IMR-90 (cell line): ENCODE results near the gene FARP1. TPM values are rescaled to one million over a fixed set of nuclear protein-coding genes. Genes with fewer than 3 reads are reported as not detected.

ENCODE experiments used
- ATAC-seq: fragments of 200-7000 bp; cut with Tn5 transposase; 2 replicates; pipeline ENCODE4 v1.9.1; 2020; ENCODE audit warnings: low read depth, mild to moderate bottlenecking, moderate library complexity
- BruUV-seq: library from RNA; stranded (reverse); fragments of 400-500 nt; replicated peaks from 2 replicates; lab custom pipeline; 2021; lab: Mats Ljungman, UMichigan
- CTCF ChIA-PET: fragments of 300-600 bp; formaldehyde crosslinking; extraction: SDS; loops from one replicate; lab custom pipeline; 2021; ENCODE audit warnings: antibody characterized with exemption; lab: Yijun Ruan, JAX
- POLR2A ChIA-PET: fragments of 300-600 bp; sonication (Branson Sonifier 250); formaldehyde crosslinking; loops from one replicate; lab custom pipeline; 2022; ENCODE audit warnings: antibody characterized with exemption; ENCODE audit not compliant: unreplicated experiment; lab: Charles Lee
- DNase-seq: peaks from one replicate; pipeline ENCODE4 v3.0.0; 2013
- H2AFZ ChIP-seq: replicated peaks from 2 replicates; pipeline ENCODE3; 2013; ENCODE audit warnings: low read length, mild to moderate bottlenecking; ENCODE audit not compliant: poor library complexity
- H2AK5ac ChIP-seq: 2 replicates; pipeline ENCODE4 v1.6.1; 2013; ENCODE audit warnings: low read depth, low read length, inconsistent platforms
- H2AK9ac ChIP-seq: replicated peaks from 2 replicates; pipeline ENCODE3; 2013; ENCODE audit warnings: mild to moderate bottlenecking, low read depth, low read length, moderate library complexity; ENCODE audit not compliant: poor library complexity
- H2BK120ac ChIP-seq: 2 replicates; pipeline ENCODE4 v1.6.1; 2013; ENCODE audit warnings: low read depth, low read length, inconsistent platforms
- H2BK15ac ChIP-seq: 3 replicates; pipeline ENCODE4 v1.6.1; 2013; ENCODE audit warnings: low read depth, low read length, inconsistent platforms
- H2BK20ac ChIP-seq: 2 replicates; pipeline ENCODE4 v1.6.1; 2013; ENCODE audit warnings: low read depth, mild to moderate bottlenecking, inconsistent platforms, low read length, moderate library complexity
- H2BK5ac ChIP-seq: 2 replicates; pipeline ENCODE4 v1.6.1; 2013; ENCODE audit warnings: mild to moderate bottlenecking, low read depth, low read length, inconsistent platforms; ENCODE audit not compliant: poor library complexity, severe bottlenecking
- H3K14ac ChIP-seq: replicated peaks from 2 replicates; pipeline ENCODE4 v1.6.1; 2013; ENCODE audit warnings: low read depth, low read length, inconsistent platforms
- H3K18ac ChIP-seq: 2 replicates; pipeline ENCODE4 v1.6.1; 2013; ENCODE audit warnings: low read depth, low read length, control low read depth
- H3K23ac ChIP-seq: 2 replicates; pipeline ENCODE4 v1.6.1; 2013; ENCODE audit warnings: low read depth, low read length, inconsistent platforms
- H3K27ac ChIP-seq: 2 replicates; pipeline ENCODE4 v1.5.1; 2013; ENCODE audit warnings: mild to moderate bottlenecking, control low read depth, low read length; ENCODE audit not compliant: insufficient read depth
- H3K27me3 ChIP-seq: 2 replicates; pipeline ENCODE4 v1.6.1; 2013; ENCODE audit warnings: low read length; ENCODE audit not compliant: control insufficient read depth, insufficient read depth
- H3K36me3 ChIP-seq: 2 replicates; pipeline ENCODE4 v1.6.1; 2013; ENCODE audit warnings: low read length, mixed read lengths; ENCODE audit not compliant: control insufficient read depth, insufficient read depth
- H3K4ac ChIP-seq: 2 replicates; pipeline ENCODE4 v1.6.1; 2013; ENCODE audit warnings: low read depth, low read length, inconsistent platforms
- H3K4me1 ChIP-seq: 2 replicates; pipeline ENCODE4 v1.6.1; 2013; ENCODE audit warnings: low read length, mixed read lengths; ENCODE audit not compliant: control insufficient read depth, insufficient read depth
- H3K4me2 ChIP-seq: 2 replicates; pipeline ENCODE4 v1.6.1; 2013; ENCODE audit warnings: low read depth, mild to moderate bottlenecking, control low read depth, low read length, moderate library complexity
- H3K4me3 ChIP-seq: 2 replicates; pipeline ENCODE4 v1.5.1; 2013; ENCODE audit warnings: low read depth, mild to moderate bottlenecking, control low read depth, low read length, moderate library complexity; ENCODE audit not compliant: insufficient read depth
- H3K56ac ChIP-seq: 2 replicates; pipeline ENCODE4 v1.6.1; 2013; ENCODE audit warnings: low read length, inconsistent platforms; ENCODE audit not compliant: insufficient read depth; ENCODE audit errors: extremely low read depth
- H3K79me1 ChIP-seq, 2 experiments: 2 replicates each; pipeline ENCODE4 v1.6.1; 2013; ENCODE audit warnings: low read length in 2 of 2, inconsistent platforms in 1 of 2, low read depth in 1 of 2
- H3K9ac ChIP-seq: 2 replicates; pipeline ENCODE4 v1.6.1; 2013; ENCODE audit warnings: low read depth, low read length, control low read depth
- H3K9me1 ChIP-seq: 2 replicates; pipeline ENCODE4 v1.6.1; 2013; ENCODE audit warnings: low read length, inconsistent platforms; ENCODE audit not compliant: insufficient read depth
- H3K9me3 ChIP-seq: 2 replicates; pipeline ENCODE4 v1.6.1; 2013; ENCODE audit warnings: low read length; ENCODE audit not compliant: control insufficient read depth, insufficient read depth
- H4K20me1 ChIP-seq: 2 replicates; pipeline ENCODE4 v1.6.1; 2013; ENCODE audit warnings: low read length, inconsistent platforms; ENCODE audit not compliant: insufficient read depth
- H4K5ac ChIP-seq: 2 replicates; pipeline ENCODE4 v1.6.1; 2013; ENCODE audit warnings: mild to moderate bottlenecking, low read depth, low read length, control low read depth
- H4K8ac ChIP-seq, 2 experiments: 2 replicates each; pipeline ENCODE4 v1.6.1; 2013; ENCODE audit warnings: low read depth in 2 of 2, low read length in 2 of 2, control low read depth in 1 of 2, inconsistent platforms in 1 of 2
- H4K91ac ChIP-seq: 2 replicates; pipeline ENCODE4 v1.6.1; 2013; ENCODE audit warnings: low read depth, low read length, inconsistent platforms; ENCODE audit not compliant: insufficient read depth
- BHLHE40 ChIP-seq: fragments of 150-350 bp; IDR thresholded peaks from 2 replicates; pipeline ENCODE4 v1.6.1; 2016; ENCODE audit warnings: mild to moderate bottlenecking, low read depth, low read length
- CEBPB ChIP-seq: IDR thresholded peaks from 2 replicates; pipeline ENCODE4 v1.6.1; 2012; ENCODE audit warnings: low read depth, low read length, improper control_type of control experiment
- CHD1 ChIP-seq: IDR thresholded peaks from 2 replicates; pipeline ENCODE4 v1.6.1; 2012; ENCODE audit warnings: low read depth, low read length, improper control_type of control experiment
- FOS ChIP-seq: fragments of 150-350 bp; IDR thresholded peaks from 2 replicates; pipeline ENCODE4 v1.6.1; 2016; ENCODE audit warnings: low read depth, low read length
- MAFK ChIP-seq: IDR thresholded peaks from 2 replicates; pipeline ENCODE4 v1.6.1; 2012; ENCODE audit warnings: low read depth, low read length, improper control_type of control experiment
- MAZ ChIP-seq: IDR thresholded peaks from 2 replicates; pipeline ENCODE4 v1.6.1; 2012; ENCODE audit warnings: low read depth, mild to moderate bottlenecking, low read length, improper control_type of control experiment, moderate library complexity, borderline replicate concordance
- MXI1 ChIP-seq: IDR thresholded peaks from 2 replicates; pipeline ENCODE4 v1.6.1; 2012; ENCODE audit warnings: low read depth, mild to moderate bottlenecking, low read length, moderate library complexity, borderline replicate concordance
- NFE2L2 ChIP-seq: fragments of 150-350 bp; IDR thresholded peaks from 2 replicates; pipeline ENCODE4 v1.6.1; 2016; ENCODE audit warnings: low read depth, mild to moderate bottlenecking, low read length
- POLR2A ChIP-seq: IDR thresholded peaks from 2 replicates; pipeline ENCODE4 v1.6.1; 2012; ENCODE audit warnings: mild to moderate bottlenecking, low read depth, low read length
- RAD21 ChIP-seq: IDR thresholded peaks from 2 replicates; pipeline ENCODE4 v1.6.1; 2012; ENCODE audit warnings: low read length, improper control_type of control experiment
- RCOR1 ChIP-seq: IDR thresholded peaks from 2 replicates; pipeline ENCODE4 v1.6.1; 2012; ENCODE audit warnings: mild to moderate bottlenecking, low read length, improper control_type of control experiment; ENCODE audit not compliant: insufficient replicate concordance
- RFX5 ChIP-seq: IDR thresholded peaks from 2 replicates; pipeline ENCODE4 v1.8.0; 2012; ENCODE audit warnings: low read depth, mild to moderate bottlenecking, low read length, moderate library complexity
- SMC3 ChIP-seq: fragments of 150-350 bp; IDR thresholded peaks from 2 replicates; pipeline ENCODE4 v1.6.1; 2016; ENCODE audit warnings: low read depth, mild to moderate bottlenecking, antibody characterized with exemption, low read length, moderate library complexity
- WGBS, 2 experiments: methylation state at CpG; one replicate each; pipeline versions ENCODE4 v1.1.5 to v1.1.7; 2013; ENCODE audit warnings: missing lambda C conversion rate in 2 of 2; ENCODE audit not compliant: insufficient read length in 1 of 2; ENCODE audit errors: extremely low coverage in 2 of 2; 5-methylcytosine and 5-hydroxymethylcytosine counted together
- dilution Hi-C: fragments of 300-500 bp; cut with HindIII; formaldehyde crosslinking; loops from one replicate; pipeline ENCODE4 v1.14.3; 2018; ENCODE audit warnings: low sequenced_read_pairs; ENCODE audit not compliant: unreplicated experiment
- in situ Hi-C: fragments of 300-500 bp; cut with MboI; formaldehyde crosslinking; loops from 3 replicates; pipeline ENCODE4 v1.14.3; 2019; ENCODE audit warnings: low sequenced_read_pairs, inconsistent platforms, mixed read lengths
- intact Hi-C: fragments of 100-400 bp; cut with micrococcal nuclease; formaldehyde crosslinking; loops from 2 replicates; pipeline ENCODE4 v1.10.0; 2022
- polyA plus RNA-seq, 3 experiments: library from polyadenylated mRNA; depleted of rRNA; stranded (reverse); fragments of >200 nt; gene quantifications; 2 replicates each; pipeline ENCODE4 v1.2.3, GENCODE V29; 2012; ENCODE audit warnings: low replicate concordance in 1 of 3
- total RNA-seq: library from RNA; depleted of rRNA; stranded (reverse); fragments of >200 nt; gene quantifications from 2 replicates; pipeline ENCODE4 v1.2.3, GENCODE V29; 2012
- TF ChIP-seq, protein P1 (sequence below): conservative IDR thresholded peaks from 2 replicates; pipeline ENCODE4 v1.5.1; 2012; ENCODE audit warnings: mild to moderate bottlenecking, low read depth, low read length, improper control_type of control experiment
- TF ChIP-seq, protein P2 (sequence below): fragments of 150-350 bp; IDR thresholded peaks from 2 replicates; pipeline ENCODE4 v1.6.1; 2017; ENCODE audit warnings: mild to moderate bottlenecking, antibody characterized with exemption, low read length, low read depth
- TF ChIP-seq, protein P3 (sequence below): fragments of 150-350 bp; IDR thresholded peaks from 2 replicates; pipeline ENCODE4 v1.6.1; 2016; ENCODE audit warnings: low read depth, mild to moderate bottlenecking, low read length, moderate library complexity, borderline replicate concordance

FARP1 gene
- total and polyA plus RNA-seq, 2 of the 4 experiments (the other 2 are of a cell fraction), result 39.6 to 57.0 TPM

DNA sequence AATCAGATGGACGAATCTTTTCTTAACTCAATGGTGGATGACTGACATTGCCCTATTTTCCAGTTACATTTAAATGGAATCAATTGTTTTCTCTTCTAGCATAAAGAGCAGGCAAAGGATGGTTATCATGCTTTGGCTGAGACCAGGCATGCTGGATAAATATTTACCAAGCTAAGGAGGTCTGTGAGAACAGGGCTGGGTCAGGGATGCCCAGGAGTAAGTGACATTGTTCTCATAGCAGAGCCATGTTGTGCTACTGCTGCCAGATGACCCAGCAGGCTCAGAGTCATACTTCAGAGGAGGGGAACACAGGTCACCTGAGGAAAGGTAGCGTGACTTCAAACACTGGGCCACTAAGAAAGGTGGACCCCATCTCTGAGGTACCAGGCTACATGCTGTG lies 150.2 kb downstream of the FARP1 start:
- peak overlapping the region; percentile 69 for H4K91ac ChIP-seq
- H2BK15ac ChIP-seq, result peak overlapping the region; percentile 34; the same call in 1 of the 3 replicates
- H2BK20ac ChIP-seq, result peak overlapping the region; percentile 73; the same call in 1 of the 2 replicates
- H3K23ac ChIP-seq, result peak overlapping the region; percentile 36; the same call in 1 of the 2 replicates
- H4K5ac ChIP-seq, result peak overlapping the region; percentile 52
- BruUV-seq, result no TSS peak
- no peak overlapping the region for H2AFZ ChIP-seq
- dilution Hi-C loops, result no loop called here
- DNase-seq (no peak), ATAC-seq (peak; percentile 10; the same call in 1 of the 2 replicates)
- no peak for TF ChIP-seq MAZ
- no peak for TF ChIP-seq RCOR1
- TF ChIP-seq POLR2A, result no peak
- no peak for TF ChIP-seq RAD21
- TF ChIP-seq BHLHE40, result no peak
- TF ChIP-seq MAFK, result no peak
- no peak for TF ChIP-seq RFX5
- TF ChIP-seq, protein P1, sequence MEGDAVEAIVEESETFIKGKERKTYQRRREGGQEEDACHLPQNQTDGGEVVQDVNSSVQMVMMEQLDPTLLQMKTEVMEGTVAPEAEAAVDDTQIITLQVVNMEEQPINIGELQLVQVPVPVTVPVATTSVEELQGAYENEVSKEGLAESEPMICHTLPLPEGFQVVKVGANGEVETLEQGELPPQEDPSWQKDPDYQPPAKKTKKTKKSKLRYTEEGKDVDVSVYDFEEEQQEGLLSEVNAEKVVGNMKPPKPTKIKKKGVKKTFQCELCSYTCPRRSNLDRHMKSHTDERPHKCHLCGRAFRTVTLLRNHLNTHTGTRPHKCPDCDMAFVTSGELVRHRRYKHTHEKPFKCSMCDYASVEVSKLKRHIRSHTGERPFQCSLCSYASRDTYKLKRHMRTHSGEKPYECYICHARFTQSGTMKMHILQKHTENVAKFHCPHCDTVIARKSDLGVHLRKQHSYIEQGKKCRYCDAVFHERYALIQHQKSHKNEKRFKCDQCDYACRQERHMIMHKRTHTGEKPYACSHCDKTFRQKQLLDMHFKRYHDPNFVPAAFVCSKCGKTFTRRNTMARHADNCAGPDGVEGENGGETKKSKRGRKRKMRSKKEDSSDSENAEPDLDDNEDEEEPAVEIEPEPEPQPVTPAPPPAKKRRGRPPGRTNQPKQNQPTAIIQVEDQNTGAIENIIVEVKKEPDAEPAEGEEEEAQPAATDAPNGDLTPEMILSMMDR, result no peak
- TF ChIP-seq, protein P2, sequence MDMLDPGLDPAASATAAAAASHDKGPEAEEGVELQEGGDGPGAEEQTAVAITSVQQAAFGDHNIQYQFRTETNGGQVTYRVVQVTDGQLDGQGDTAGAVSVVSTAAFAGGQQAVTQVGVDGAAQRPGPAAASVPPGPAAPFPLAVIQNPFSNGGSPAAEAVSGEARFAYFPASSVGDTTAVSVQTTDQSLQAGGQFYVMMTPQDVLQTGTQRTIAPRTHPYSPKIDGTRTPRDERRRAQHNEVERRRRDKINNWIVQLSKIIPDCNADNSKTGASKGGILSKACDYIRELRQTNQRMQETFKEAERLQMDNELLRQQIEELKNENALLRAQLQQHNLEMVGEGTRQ, result no peak
- no peak for TF ChIP-seq CHD1
- no peak for TF ChIP-seq NFE2L2
- no peak for TF ChIP-seq SMC3
- TF ChIP-seq CEBPB, result no peak
- TF ChIP-seq FOS, result no peak
- TF ChIP-seq, protein P3, sequence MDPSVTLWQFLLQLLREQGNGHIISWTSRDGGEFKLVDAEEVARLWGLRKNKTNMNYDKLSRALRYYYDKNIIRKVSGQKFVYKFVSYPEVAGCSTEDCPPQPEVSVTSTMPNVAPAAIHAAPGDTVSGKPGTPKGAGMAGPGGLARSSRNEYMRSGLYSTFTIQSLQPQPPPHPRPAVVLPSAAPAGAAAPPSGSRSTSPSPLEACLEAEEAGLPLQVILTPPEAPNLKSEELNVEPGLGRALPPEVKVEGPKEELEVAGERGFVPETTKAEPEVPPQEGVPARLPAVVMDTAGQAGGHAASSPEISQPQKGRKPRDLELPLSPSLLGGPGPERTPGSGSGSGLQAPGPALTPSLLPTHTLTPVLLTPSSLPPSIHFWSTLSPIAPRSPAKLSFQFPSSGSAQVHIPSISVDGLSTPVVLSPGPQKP, result no peak
- TF ChIP-seq MXI1, result no peak
- peak overlapping the region; percentile 80 for H3K4ac ChIP-seq
- peak overlapping the region; percentile 86 for H2AK5ac ChIP-seq
- H3K4me3 ChIP-seq, result no peak overlapping the region
- no peak overlapping the region for H3K9ac ChIP-seq
- intact Hi-C loops, result no loop called here
- peak overlapping the region in 1 of 2 experiments; percentile 57; a peak in 2 of 4 replicates for H4K8ac ChIP-seq
- H3K27me3 ChIP-seq, result no peaks in the 10 kb centered on the region
- H3K14ac ChIP-seq, result peak overlapping the region; percentile 63
- peak overlapping the region; percentile 18; the same call in 1 of the 2 replicates for H3K27ac ChIP-seq
- ChIA-PET POLR2A (no interaction called here), CTCF (no interaction called here)
- peak overlapping the region; percentile 17 for H2AK9ac ChIP-seq
- no CpG with 5 or more reads among the region's 2 CpGs for WGBS, 2 experiments
- H2BK5ac ChIP-seq, result peak overlapping the region; percentile 33
- in situ Hi-C loops, result no loop called here
- H3K56ac ChIP-seq, result no peak overlapping the region
- H3K4me1 ChIP-seq, result peaks cover 20% of the 10 kb centered on the region
- H2BK120ac ChIP-seq, result peak overlapping the region; percentile 42
- H3K9me3 ChIP-seq, result no peaks in the 10 kb centered on the region
- peaks cover 57 to 92% of the 10 kb centered on the region in 2 experiments for H3K79me1 ChIP-seq
- peaks cover 4% of the 10 kb centered on the region; the same call in 1 of the 2 replicates for H4K20me1 ChIP-seq
- no peak overlapping the region for H3K4me2 ChIP-seq
- peak overlapping the region; percentile 27; the same call in 1 of the 2 replicates for H3K18ac ChIP-seq
- H3K9me1 ChIP-seq, result peaks cover 40% of the 10 kb centered on the region
- H3K36me3 ChIP-seq, result peaks cover 7% of the 10 kb centered on the region
